Medulla oblongata (tissue), 1 donor: ENCODE data around the gene GFOD2.
"Not testable (repeated sequence)": the region's sequence is repeated elsewhere in the genome, so short reads cannot be mapped to it uniquely, and the experiment has no call there.

ENCODE experiments used
- DNase-seq: peaks from one replicate; pipeline ENCODE4 v3.0.0-alpha.2; 2015; ENCODE audit errors: extremely low spot score

The GFOD2 gene

GRCh38 chr16:67702130-67702529 is 17.0 kb downstream of the GFOD2 start:
- DNase-seq = no peak

DNA sequence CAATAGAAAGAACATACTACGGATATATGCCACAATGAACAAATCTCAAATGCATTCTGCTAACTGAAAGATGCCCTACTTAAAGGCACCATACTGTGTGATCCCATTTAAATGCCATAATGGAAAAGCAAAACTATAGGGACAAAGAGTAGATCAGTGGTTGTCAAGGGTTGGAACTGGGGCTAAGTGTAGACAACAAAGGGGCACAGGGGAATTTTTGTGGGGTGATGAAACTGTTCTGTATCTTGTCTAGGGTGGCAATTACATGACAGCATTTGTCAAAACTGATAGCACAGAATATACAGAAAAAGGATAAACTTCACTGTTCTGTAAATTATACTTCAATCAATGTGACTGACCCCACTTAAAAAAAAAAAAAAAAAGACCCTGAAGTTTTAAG is 17.7 kb downstream of the GFOD2 start:
- no peak for DNase-seq

- no peak for DNase-seq
Measured at GRCh38 chr16:67699265-67699664, 19.9 kb downstream of the GFOD2 start.

GRCh38 chr16:67697422-67698185 is 21.5 kb downstream of the GFOD2 start:
- DNase-seq = no peak

DNA sequence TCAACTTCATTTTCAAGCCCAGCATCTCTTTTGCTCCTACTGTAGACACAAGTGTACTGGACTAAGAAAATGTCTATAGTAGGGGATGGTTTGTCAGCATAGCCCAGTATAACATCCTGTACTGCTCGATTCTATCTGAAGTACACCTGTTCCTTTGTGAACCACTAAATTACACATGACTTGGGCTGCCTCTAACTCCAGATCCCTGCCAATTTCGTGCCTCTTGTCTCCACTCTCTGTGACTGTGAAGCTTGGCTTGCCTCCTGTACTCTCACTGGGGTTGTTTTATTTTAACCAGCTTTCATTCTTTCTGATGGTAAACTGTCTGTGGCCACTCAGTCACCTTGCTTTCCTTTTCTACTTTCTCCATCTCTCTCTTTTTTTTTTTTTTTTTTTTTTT is 24.5 kb downstream of the GFOD2 start:
- no peak for DNase-seq

DNA sequence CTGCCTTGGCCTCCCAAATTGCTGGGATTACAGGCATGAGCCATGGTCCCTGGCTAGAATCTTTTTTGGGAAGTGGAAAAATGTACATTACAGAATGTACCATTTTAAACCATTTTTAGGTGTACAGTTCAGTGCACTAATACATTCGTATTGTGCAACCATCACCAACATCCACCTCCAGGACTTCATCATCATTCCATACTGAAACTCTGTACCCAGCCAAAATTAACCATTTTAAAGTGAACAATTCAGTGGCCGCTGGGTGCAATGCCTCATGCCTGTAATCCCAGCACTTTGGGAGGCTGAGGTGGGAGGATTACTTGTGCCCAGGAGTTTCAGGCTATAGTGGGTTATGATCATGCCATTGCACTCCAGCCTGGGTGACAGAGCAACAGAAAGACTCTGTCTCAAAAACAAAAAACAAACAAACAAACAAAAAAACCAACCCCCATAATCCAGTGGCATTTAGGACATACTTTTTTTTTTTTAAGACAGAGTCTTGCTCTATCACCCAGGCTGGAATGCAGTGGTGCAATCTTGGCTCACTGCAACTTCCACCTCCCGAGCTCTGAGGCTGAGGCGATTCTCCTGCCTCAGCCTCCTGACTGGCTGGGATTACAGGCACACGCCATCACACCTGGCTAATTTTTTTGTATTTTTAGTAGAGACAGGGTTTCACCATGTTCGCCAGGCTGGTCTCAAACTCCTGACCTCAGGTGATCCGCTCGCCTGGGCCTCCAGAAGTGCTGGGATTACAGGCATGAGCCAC is 25.4 kb downstream of the GFOD2 start:
- not testable (repeated sequence) for DNase-seq

- DNase-seq = no peak
Measured at GRCh38 chr16:67685388-67686112, 33.6 kb downstream of the GFOD2 start.

DNA sequence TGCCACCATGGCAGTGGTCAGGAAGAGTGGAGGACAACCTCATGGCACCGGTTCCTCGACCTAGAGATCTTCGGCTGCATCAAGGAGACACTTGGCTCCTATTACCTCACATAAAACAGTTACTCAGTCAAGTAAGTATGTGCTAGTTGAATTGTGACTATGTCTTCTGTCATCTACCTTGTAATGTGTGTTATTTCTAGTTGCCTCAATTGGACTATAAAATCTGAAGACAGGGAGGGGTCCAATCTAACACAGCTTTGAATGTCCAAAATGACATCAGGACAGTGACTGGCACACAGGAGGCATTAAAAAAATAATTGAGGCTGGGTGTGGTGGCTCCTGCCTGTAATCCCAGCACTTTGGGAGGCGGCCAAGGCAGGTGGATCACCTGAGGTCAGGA is 35.3 kb downstream of the GFOD2 start:
- no peak for DNase-seq

DNA sequence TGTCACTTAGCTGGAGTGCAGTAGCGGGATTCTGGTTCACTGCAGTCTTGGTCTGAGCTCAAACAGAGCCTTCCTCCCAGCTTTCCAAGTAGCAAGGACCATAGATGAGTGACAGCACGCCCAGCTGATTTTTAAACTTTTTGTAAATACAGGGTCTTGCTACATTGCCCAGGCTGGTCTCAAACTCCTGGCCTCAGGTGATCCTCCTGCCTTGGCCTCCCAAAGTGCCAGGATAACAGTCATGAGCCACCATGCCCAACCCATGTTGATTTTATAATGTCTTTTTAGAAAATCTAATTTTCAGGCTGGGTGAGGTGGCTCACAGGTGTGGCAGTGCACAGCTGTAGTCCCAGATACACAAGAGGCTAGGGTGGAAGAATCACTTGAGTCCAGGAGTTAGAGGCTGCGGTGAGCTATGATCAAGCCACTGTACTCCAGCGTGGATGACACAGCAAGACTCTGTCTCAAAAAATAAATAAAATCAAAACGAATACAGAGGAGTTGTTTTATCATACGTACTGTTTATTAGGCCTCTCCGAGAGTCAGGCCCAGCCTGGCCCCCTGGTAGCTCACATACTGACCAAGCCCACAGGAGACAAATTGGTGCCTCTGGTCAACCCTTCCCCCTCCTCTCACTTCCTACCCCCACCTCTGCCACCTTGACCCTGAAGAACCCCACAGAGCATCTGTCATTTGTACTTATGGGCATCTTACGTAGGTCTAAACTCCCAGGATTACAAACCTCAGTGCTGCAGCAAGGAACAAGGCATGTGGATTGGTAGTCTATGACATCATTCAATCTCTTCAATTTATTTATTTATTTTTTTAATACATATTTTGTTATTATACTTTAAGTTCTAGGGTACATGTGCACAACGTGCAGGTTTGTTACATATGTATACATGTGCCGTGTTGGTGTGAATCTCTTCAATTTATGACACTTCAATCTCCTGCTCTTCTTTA is 38.9 kb downstream of the GFOD2 start:
- DNase-seq = no peak

DNA sequence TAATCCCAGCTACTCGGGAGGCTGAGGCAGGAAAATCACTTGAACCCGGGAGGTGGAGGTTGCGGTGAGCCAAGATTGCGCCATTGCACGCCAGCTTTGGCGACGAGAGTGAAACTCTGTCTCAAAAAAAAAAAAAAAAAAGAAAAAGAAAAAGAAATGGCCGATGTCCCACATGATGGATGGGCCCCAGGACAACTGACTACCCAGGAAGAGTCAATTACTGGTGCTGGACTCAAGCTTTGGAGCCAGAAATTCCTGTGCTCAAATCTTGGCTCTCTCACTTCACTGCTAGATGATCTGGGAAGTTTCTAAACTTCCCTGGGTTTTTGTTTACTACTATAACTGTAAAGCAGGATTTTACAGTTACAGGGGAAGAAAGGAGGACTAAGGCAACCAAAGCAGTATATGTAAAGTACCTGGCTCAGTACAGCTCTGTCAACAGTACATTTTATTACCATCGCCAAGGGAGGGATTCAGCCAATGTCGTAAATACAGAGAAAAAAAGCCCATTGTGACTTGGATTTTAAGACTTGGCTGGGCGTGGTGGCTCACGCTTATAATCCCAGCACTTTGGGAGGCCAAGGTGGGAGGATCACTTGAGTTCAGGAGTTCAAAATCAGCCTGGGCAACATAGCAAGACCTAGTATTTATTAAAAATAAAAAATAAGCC is 40.6 kb downstream of the GFOD2 start:
- DNase-seq = no peak

- no peak for DNase-seq
Measured at GRCh38 chr16:67677712-67678111, 41.4 kb downstream of the GFOD2 start.

GRCh38 chr16:67676939-67677338 is 42.2 kb downstream of the GFOD2 start:
- DNase-seq = no peak

DNA sequence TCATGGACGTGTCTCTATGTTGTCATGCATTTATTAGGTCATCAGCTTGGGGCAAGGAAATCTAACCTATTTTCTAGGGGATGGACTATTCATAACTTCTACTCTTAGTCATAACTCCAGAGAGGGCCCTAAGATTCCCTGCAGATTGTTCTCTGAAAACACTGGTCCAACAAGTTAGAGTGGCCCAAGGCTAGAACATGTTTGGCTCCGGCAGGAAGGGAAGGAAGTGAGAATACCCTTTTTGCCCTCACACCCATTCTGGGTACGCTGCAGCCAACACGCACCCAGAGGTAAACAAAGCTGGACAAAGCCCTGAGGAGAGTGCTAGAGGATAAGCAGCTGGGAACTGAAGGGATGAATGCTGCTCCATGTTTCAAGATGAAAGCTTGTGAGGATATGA is 42.6 kb downstream of the GFOD2 start:
- no peak for DNase-seq

- DNase-seq = no peak
Measured at GRCh38 chr16:67675999-67676398, 43.1 kb downstream of the GFOD2 start.

- no peak for DNase-seq
Measured at GRCh38 chr16:67675579-67675935, 43.6 kb downstream of the GFOD2 start.

GRCh38 chr16:67674851-67675578 is 44.1 kb downstream of the GFOD2 start:
- DNase-seq = no peak

DNA sequence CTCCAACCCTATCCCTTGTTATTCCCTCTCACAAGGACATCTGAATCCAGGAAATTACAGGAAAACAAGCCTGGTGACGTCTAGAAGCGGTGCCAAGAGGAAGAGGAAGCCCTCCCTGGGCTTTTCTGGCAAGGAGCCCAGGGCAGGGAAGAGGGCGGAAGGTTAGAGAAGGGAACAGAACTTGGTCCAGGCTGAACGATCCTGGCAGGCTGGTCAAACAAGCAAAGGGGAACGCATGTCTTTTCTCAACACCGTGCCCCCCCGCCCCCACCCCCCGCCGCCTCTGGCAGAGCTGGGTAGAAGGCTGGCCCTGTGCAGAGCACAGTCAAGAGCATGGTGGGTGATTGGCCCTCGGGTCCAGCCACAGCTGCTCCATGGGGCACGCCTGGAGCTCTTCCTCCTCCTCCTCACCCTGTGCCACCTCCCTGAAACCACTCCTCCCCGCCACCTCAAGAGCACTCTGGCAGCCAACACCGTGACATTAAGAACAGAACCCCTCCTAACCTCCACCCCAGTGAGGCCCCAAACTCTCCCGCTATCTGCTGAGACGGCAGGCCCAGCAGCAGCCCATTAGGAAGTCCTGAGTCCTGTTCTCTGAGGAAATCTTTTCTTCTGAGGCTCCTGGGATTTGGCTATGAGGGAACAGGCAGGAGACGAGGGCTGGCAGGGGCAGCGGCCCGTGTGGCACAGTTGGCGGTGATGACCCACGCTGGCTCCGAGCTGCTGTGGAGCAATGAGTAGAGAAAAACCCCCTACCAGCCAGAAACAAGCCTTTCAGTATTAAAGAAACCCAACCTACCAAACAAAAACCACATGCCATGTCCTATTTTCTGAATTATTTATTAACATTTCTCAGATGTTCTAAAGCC is 45.2 kb downstream of the GFOD2 start:
- peak; percentile 81 for DNase-seq

GRCh38 chr16:67672739-67673662 is 46.1 kb downstream of the GFOD2 start:
- peak; percentile 75 for DNase-seq
